ENCODE measurements around the gene HNRNPU. TPM values are rescaled to one million over a fixed set of nuclear protein-coding genes. Genes with fewer than 3 reads are reported as not detected.
"Not testable (repeated sequence)": the region's sequence is repeated elsewhere in the genome, so short reads cannot be mapped to it uniquely, and the experiment has no call there.

HNRNPU gene
- total RNA-seq, 2 experiments from 2014 or later: 521 to 532 TPM

DNA sequence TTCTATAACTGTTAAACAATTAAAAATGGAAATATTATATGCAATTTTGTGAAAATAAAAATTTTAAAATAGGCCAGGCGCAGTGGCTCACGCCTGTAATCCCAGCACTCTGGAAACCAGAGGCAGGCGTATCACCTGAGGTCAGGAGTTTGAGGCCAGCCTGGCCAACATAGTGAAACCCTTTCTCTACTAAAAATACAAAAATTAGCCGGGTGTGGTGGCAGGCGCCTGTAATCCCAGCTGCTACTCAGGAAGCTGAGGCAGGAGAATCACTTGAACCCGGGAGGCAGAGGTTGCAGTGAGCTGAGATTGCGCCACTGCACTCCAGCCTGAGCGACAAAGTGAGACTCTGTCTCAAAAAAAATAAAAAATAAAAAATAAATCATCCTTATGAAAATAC, 31.1 kb downstream of the HNRNPU start:
- Mint-ChIP-seq H3K36me3 (ENCODE audit: low read depth) (peaks cover 23% of the 10 kb centered on the region), H3K4me1 (peaks cover 26% of the 10 kb centered on the region), H3K27ac (peak overlapping the region; percentile 97), H3K4me3 (peak overlapping the region; percentile 80)
- CTCF ChIA-PET: interaction anchor here (0.6 to 3.6 kb wide), 11 partner anchors 8 to 371 kb away, joined by 3 to 29 read pairs (median 4); partner anchors contain the start of gene HNRNPU
- H3K27me3 Mint-ChIP-seq; DNase-seq; ATAC-seq; POLR2A ChIA-PET; H3K9me3 Mint-ChIP-seq (ENCODE audit: low read depth): not testable (repeated sequence)
- intact Hi-C loops (cut with DNase I, micrococcal nuclease): loop anchor here (10.0 kb wide), 3 partner anchors 212 to 1732 kb away; partner anchors contain the start of genes CNST (in 1 of the 2) and TFB2M (in 1 of the 2)

DNA sequence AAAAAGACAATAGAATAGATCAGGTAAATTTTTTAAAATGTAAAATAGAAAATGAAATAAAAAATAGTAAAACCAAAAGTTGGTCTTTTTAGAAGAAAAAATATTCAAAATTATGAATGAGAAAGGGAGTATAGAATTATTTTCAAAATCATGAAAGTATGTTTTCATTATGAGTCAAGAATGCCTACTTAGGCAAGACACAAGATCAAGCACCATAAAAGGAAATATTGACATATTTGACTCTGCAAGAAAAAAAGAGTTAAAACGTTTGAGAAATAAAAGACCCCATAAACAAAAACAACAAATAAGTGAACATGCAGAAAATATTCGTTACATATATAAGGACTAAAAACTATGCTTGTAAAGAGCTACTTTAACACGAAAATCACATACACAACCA, 33.7 kb downstream of the HNRNPU start:
- Mint-ChIP-seq H3K36me3 (ENCODE audit: low read depth) (no peaks in the 10 kb centered on the region), H3K4me1 (peaks cover 14% of the 10 kb centered on the region), H3K9me3 (ENCODE audit: low read depth) (no peaks in the 10 kb centered on the region), H3K4me3 (no peak overlapping the region), H3K27ac (no peak overlapping the region), H3K27me3 (no peaks in the 10 kb centered on the region)
- DNase-seq: no peak
- ChIA-PET POLR2A (no interaction called here), CTCF (interaction anchor here (1.0 to 1.9 kb wide), 4 partner anchors 29 to 231 kb away, joined by 5 to 10 read pairs (median 5); no protein-coding TSS in a partner anchor)
- intact Hi-C loops (cut with DNase I, micrococcal nuclease): loop anchor here (10.0 kb wide), 3 partner anchors 214 to 1734 kb away; partner anchors contain the start of genes CNST (in 1 of the 2) and TFB2M (in 1 of the 2)
- no peak for ATAC-seq

DNA sequence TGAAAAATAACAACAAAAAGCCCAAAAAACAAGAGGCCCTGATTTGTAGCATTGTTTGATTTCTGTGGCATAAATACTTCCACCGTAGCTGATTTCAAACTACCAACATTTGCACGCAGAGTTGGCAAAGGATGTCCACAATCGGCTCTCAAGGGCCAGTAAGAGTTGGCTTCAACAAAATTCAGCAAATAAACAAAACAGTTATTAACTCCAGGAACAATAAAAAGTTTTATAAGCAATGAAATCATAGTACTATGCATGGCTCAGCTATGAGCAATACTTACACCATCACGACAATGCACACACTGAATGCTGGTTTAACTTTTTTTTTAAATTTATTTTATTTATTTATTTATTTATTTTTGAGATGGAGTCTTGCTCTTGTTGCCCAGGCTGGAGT, 37.6 kb downstream of the HNRNPU start:
- peaks cover 9% of the 10 kb centered on the region for H3K4me1 Mint-ChIP-seq
- ATAC-seq (no peak), DNase-seq (no peak)
- H3K27me3 Mint-ChIP-seq: no peaks in the 10 kb centered on the region
- intact Hi-C loops (cut with DNase I, micrococcal nuclease): no loop called here
- ChIA-PET CTCF (no interaction called here), POLR2A (no interaction called here)
- no peak overlapping the region for H3K27ac Mint-ChIP-seq
- H3K4me3 Mint-ChIP-seq: no peak overlapping the region
- no peaks in the 10 kb centered on the region for H3K36me3 Mint-ChIP-seq (ENCODE audit: low read depth)
- H3K9me3 Mint-ChIP-seq (ENCODE audit: low read depth): no peaks in the 10 kb centered on the region

DNA sequence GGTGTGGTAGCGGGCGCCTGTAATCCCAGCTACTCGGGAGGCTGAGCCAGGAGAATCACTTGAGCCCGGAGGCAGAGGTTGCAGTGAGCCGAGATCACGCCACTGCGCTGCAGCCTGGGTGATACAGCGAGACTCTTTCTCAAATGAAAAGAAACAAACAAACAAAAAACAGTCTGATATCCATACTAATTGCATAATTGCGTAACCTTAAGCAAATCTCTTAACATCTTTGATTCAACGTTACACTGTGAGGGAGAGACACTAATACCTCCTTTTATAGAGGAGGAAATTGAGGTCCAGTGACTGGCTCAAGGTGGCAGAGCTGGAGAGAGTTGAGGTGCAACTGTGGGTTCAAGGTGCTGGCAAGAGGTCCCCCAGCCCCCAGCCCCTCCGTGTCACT, 41.5 kb downstream of the HNRNPU start:
- Mint-ChIP-seq H3K4me1 (no peaks in the 10 kb centered on the region), H3K4me3 (no peak overlapping the region), H3K9me3 (ENCODE audit: low read depth) (no peaks in the 10 kb centered on the region), H3K27ac (no peak overlapping the region), H3K36me3 (ENCODE audit: low read depth) (no peaks in the 10 kb centered on the region), H3K27me3 (no peaks in the 10 kb centered on the region)
- intact Hi-C loops (cut with DNase I, micrococcal nuclease): no loop called here
- DNase-seq (no peak), ATAC-seq (no peak)
- ChIA-PET CTCF (no interaction called here), POLR2A (no interaction called here)

DNA sequence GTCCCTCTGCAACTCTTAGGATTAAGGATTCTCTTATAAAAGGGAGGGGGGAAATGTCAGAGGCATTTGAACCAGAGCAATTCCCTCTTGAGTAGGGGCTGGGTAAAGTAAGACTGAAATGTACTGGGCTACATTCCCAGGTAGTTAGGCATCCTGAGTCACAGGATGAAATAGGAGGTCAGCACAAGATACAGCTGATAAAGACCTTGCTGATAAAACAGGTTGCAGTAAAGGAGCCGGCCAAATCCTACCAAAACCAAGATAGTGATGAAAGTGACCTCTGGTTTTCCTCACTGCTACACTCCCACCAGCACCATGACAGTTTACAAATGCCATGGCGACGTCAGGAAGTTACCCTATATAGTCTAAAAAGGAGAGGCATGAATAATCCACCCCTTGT, 43.2 kb downstream of the HNRNPU start:
- ChIA-PET CTCF (interaction anchor here (0.6 kb wide), 1 partner anchor 162 kb away, joined by 3 read pairs; no protein-coding TSS in a partner anchor), POLR2A (no interaction called here)
- ATAC-seq (no peak), DNase-seq (no peak)
- no peaks in the 10 kb centered on the region for H3K4me1 Mint-ChIP-seq
- no peaks in the 10 kb centered on the region for H3K36me3 Mint-ChIP-seq (ENCODE audit: low read depth)
- no peak overlapping the region for H3K4me3 Mint-ChIP-seq
- intact Hi-C loops (cut with DNase I, micrococcal nuclease): no loop called here
- H3K9me3 Mint-ChIP-seq (ENCODE audit: low read depth): no peaks in the 10 kb centered on the region
- H3K27me3 Mint-ChIP-seq: peaks cover 2% of the 10 kb centered on the region
- no peak overlapping the region for H3K27ac Mint-ChIP-seq

DNA sequence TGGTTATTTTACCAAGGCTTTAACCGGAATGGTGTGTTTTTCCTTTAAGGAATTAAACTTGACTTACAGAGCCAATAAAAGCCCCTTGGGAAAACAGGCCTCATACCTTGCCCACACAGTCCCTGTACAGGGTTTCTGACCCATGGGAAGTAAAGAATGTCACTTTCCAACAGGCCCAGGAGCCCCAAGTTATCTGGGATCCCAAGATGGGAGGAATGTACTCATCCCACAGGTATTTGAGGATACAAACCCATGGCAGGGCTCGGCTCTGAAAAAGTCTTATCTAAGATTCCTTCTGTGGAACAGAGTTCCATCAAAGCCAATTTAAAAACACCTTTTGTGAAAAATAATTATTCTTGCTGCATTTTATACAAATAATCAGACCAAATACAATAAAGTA, 44.2 kb downstream of the HNRNPU start:
- no peak for DNase-seq
- Mint-ChIP-seq H3K27me3 (peaks cover 5% of the 10 kb centered on the region), H3K4me1 (peaks cover 4% of the 10 kb centered on the region), H3K9me3 (ENCODE audit: low read depth) (no peaks in the 10 kb centered on the region), H3K27ac (no peak overlapping the region), H3K4me3 (no peak overlapping the region), H3K36me3 (ENCODE audit: low read depth) (no peaks in the 10 kb centered on the region)
- ChIA-PET CTCF (no interaction called here), POLR2A (no interaction called here)
- no peak for ATAC-seq
- intact Hi-C loops (cut with DNase I, micrococcal nuclease): no loop called here

DNA sequence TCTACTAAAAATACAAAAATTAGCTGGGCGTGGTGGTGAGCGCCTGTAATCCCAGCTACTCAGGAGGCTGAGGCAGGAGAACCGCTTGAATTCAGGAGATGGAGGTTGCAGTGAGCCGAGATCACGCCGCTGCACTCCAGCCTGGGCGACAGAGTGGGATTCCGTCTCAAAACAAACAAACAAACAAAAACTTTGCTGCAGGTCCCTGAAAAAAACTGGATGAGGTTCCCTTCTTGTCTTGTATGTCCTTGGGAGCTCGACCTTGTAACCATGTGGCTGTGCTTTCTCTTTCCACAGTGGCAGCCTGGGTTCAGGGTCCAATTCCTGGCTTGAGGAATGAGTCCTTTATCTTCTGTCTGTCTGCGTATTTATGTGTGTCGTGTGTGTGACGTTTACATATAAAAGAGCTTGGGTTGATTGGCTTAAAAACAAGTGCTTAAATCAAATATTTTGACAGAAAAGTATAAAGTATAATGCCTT, 46.9 kb downstream of the HNRNPU start:
- H3K4me3 Mint-ChIP-seq: no peak overlapping the region
- H3K4me1 Mint-ChIP-seq: peaks cover 13% of the 10 kb centered on the region
- ChIA-PET POLR2A (no interaction called here), CTCF (interaction anchor here (0.7 kb wide), 1 partner anchor 16 kb away, joined by 3 read pairs; no protein-coding TSS in a partner anchor)
- intact Hi-C loops (cut with DNase I, micrococcal nuclease): no loop called here
- H3K9me3 Mint-ChIP-seq (ENCODE audit: low read depth): no peaks in the 10 kb centered on the region
- H3K36me3 Mint-ChIP-seq (ENCODE audit: low read depth): no peaks in the 10 kb centered on the region
- no peak for ATAC-seq
- H3K27ac Mint-ChIP-seq: no peak overlapping the region
- peaks cover 5% of the 10 kb centered on the region for H3K27me3 Mint-ChIP-seq
- no peak for DNase-seq

DNA sequence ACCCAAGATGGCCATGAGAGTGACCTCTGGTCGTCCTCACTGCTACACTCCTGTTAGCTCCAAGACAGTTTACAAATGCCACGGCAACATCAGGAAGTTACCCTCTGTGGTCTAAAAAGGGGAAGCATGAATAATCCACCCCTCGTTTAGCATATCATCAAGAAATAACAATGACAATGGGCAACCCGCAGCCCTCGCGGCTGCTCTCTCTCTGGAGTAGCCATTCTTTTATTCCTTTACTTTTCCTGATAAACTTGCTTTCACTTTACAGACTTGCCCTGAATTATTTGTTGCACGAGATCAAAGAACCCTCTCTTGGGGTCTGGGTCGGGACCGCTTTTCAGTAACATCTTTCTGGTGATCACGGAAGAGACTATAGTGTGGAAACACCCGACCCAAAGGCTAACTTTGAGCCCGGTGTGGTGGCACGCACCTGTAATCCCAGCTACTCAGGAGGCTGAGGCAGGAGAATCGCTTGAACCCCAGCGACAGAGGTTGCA, 48.7 kb downstream of the HNRNPU start:
- H3K27me3 Mint-ChIP-seq: peaks cover 5% of the 10 kb centered on the region
- no peak overlapping the region for H3K27ac Mint-ChIP-seq
- ChIA-PET POLR2A (interaction anchor here (1.0 kb wide), 1 partner anchor 47 kb away, joined by 4 read pairs; no protein-coding TSS in a partner anchor), CTCF (interaction anchor here (0.6 kb wide), 2 partner anchors 15 to 227 kb away, joined by 3 read pairs; no protein-coding TSS in a partner anchor)
- DNase-seq (no peak), ATAC-seq (no peak)
- no peak overlapping the region for H3K4me3 Mint-ChIP-seq
- peaks cover 13% of the 10 kb centered on the region for H3K4me1 Mint-ChIP-seq
- intact Hi-C loops (cut with DNase I, micrococcal nuclease): no loop called here
- no peaks in the 10 kb centered on the region for H3K9me3 Mint-ChIP-seq (ENCODE audit: low read depth)
- no peaks in the 10 kb centered on the region for H3K36me3 Mint-ChIP-seq (ENCODE audit: low read depth)

DNA sequence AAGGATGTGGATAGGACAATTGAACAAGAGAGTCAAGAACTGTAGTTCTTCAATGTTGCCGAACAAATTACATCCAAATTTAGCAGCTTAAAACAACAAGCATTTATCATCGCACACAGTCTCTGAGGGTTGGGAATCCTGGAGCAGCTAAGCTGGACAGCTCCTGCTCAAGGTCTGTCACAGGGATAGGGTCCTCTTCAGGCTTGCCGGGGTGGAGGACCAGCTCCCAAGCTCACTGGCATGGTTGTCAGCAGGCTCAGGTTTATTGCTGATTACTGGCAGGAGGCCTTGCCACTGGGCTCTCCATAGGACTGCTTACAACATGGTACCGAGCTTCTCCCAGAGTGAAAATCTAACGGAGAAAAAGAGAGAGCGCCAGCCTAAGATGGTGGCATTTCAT, 51.0 kb downstream of the HNRNPU start:
- intact Hi-C loops (cut with DNase I, micrococcal nuclease): no loop called here
- Mint-ChIP-seq H3K36me3 (ENCODE audit: low read depth) (no peaks in the 10 kb centered on the region), H3K27me3 (peaks cover 5% of the 10 kb centered on the region), H3K4me1 (peaks cover 13% of the 10 kb centered on the region), H3K27ac (no peak overlapping the region), H3K4me3 (no peak overlapping the region), H3K9me3 (ENCODE audit: low read depth) (no peaks in the 10 kb centered on the region)
- ATAC-seq: no peak
- POLR2A ChIA-PET: no interaction called here
- CTCF ChIA-PET: interaction anchor here (0.7 to 1.6 kb wide), 8 partner anchors 12 to 229 kb away, joined by 3 to 5 read pairs (median 4); no protein-coding TSS in a partner anchor
- DNase-seq: no peak

DNA sequence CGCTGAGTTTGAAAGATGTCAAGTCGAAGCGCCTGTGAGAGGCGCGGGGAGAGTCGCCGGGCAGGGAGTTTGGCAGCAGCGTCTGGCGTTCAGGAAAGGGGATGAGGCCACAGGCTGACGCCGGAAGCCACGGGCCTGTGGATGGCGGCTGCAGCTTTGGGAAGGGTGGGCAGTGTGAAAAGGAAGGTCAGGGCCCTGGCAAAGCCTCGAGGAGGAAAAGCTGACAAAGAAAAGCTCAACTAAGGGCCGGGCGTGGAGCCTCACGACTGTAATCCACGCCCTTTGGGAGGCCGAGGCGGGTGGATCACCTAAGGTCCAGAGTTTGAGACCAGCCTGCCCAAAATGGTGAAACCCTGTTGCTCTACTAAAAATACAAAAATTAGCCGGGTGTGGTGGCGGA, 54.1 kb downstream of the HNRNPU start:
- CTCF ChIA-PET: interaction anchor here (0.6 to 1.1 kb wide), 3 partner anchors 24 to 207 kb away, joined by 3 read pairs; no protein-coding TSS in a partner anchor
- intact Hi-C loops (cut with DNase I, micrococcal nuclease): no loop called here
- no peak overlapping the region for H3K27ac Mint-ChIP-seq

DNA sequence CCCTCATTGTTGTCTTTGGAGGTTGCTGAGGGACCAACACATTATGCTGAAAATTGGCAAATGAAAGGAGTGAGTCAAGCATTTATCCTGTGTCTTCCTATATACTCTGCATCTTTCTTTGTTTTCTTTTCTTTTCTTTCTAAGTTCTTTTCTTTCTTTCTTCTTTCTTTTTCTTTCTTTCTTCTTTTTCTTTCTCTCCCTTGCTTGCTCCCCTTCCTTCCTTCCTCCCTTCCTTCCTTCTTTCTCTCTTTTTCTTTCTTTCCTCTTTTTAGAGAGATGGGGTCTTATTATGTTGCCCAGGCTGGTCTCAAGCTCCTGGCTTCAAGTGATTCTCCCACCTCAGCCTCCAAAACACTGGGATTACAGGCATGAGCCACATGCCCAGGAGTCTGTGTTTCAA, 57.2 kb downstream of the HNRNPU start:
- H3K4me1 Mint-ChIP-seq: no peaks in the 10 kb centered on the region
- no peaks in the 10 kb centered on the region for H3K9me3 Mint-ChIP-seq (ENCODE audit: low read depth)
- no peaks in the 10 kb centered on the region for H3K27me3 Mint-ChIP-seq
- CTCF ChIA-PET: no interaction called here
- ATAC-seq (no peak), DNase-seq (no peak)
- H3K4me3 Mint-ChIP-seq: no peak overlapping the region
- no peak overlapping the region for H3K27ac Mint-ChIP-seq
- H3K36me3 Mint-ChIP-seq (ENCODE audit: low read depth): no peaks in the 10 kb centered on the region
- POLR2A ChIA-PET: no interaction called here
- intact Hi-C loops (cut with DNase I, micrococcal nuclease): no loop called here

More for the DNA sequence above, 54.1 kb downstream of the HNRNPU start:
- no peaks in the 10 kb centered on the region for H3K36me3 Mint-ChIP-seq (ENCODE audit: low read depth)
- H3K4me3 Mint-ChIP-seq: no peak overlapping the region
- no peaks in the 10 kb centered on the region for H3K9me3 Mint-ChIP-seq (ENCODE audit: low read depth)
- POLR2A ChIA-PET: interaction anchor here (1.1 kb wide), 1 partner anchor 154 kb away, joined by 4 read pairs; no protein-coding TSS in a partner anchor
- DNase-seq: no peak
- H3K4me1 Mint-ChIP-seq: peaks cover 8% of the 10 kb centered on the region
- no peaks in the 10 kb centered on the region for H3K27me3 Mint-ChIP-seq
- no peak for ATAC-seq

DNA sequence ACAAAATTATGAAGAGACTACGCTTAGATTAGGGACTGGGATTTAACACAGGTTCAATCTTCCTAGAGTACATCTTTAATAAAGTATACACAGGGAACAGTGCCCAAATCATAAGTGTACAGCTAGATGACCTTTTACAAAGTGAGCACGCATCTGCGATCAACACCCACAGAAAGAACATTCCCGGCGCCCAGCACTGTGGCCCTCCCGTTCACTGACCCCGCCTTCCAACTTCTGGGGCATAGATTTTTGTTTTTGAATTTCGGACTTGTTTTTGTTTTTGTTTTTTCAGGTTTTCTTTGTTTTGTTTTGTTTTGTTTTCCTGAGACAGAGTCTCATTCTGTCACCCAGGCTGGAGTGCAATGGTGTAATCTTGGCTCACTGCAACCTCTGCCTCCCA, 59.5 kb downstream of the HNRNPU start:
- ChIA-PET POLR2A (no interaction called here), CTCF (interaction anchor here (4.8 kb wide), 1 partner anchor 238 kb away, joined by 60 read pairs; no protein-coding TSS in a partner anchor)
- H3K27ac Mint-ChIP-seq: no peak overlapping the region
- no peaks in the 10 kb centered on the region for H3K36me3 Mint-ChIP-seq (ENCODE audit: low read depth)
- H3K9me3 Mint-ChIP-seq (ENCODE audit: low read depth): no peaks in the 10 kb centered on the region
- no peak overlapping the region for H3K4me3 Mint-ChIP-seq
- peaks cover 2% of the 10 kb centered on the region for H3K4me1 Mint-ChIP-seq
- ATAC-seq: no peak
- DNase-seq: no peak
- H3K27me3 Mint-ChIP-seq: no peaks in the 10 kb centered on the region
- intact Hi-C loops (cut with DNase I, micrococcal nuclease): no loop called here

All from activated CD4-positive, alpha-beta T cell treated with anti-CD3 and anti-CD28 coated beads for 36 hours (primary cell).